GM18520 (cell line): ENCODE data around the gene ERICH6B.

Experiments
- ATAC-seq: cut with Tn5 transposase; IDR thresholded peaks from one replicate; pipeline ENCODE4 v1.9.1; 2021; ENCODE audit not compliant: unreplicated experiment

ERICH6B gene

GRCh38 chr13:45602183-45603170 lies 13.1 kb downstream of the ERICH6B start:
- ATAC-seq = no peak

- no peak for ATAC-seq
Observed at GRCh38 chr13:45601680-45602079, 13.9 kb downstream of the ERICH6B start.

- ATAC-seq = no peak
Observed at GRCh38 chr13:45598597-45598996, 16.9 kb downstream of the ERICH6B start.

GRCh38 chr13:45596800-45597475 lies 18.6 kb downstream of the ERICH6B start:
- ATAC-seq = no peak

- ATAC-seq = no peak
Observed at GRCh38 chr13:45595965-45596364, 19.6 kb downstream of the ERICH6B start.

- no peak for ATAC-seq
Observed at GRCh38 chr13:45594764-45595163, 20.8 kb downstream of the ERICH6B start.

- no peak for ATAC-seq
Observed at GRCh38 chr13:45594227-45594626, 21.3 kb downstream of the ERICH6B start.

GRCh38 chr13:45592758-45593157 lies 22.8 kb downstream of the ERICH6B start:
- peak; percentile 60 for ATAC-seq

- ATAC-seq = no peak
Observed at GRCh38 chr13:45590066-45590465, 25.5 kb downstream of the ERICH6B start.

- no peak for ATAC-seq
Observed at GRCh38 chr13:45587897-45588296, 27.6 kb downstream of the ERICH6B start.

- no peak for ATAC-seq
Observed at GRCh38 chr13:45584816-45585215, 30.7 kb downstream of the ERICH6B start.

GRCh38 chr13:45582408-45583076 lies 33.0 kb downstream of the ERICH6B start:
- ATAC-seq = no peak

GRCh38 chr13:45576466-45576865 lies 39.1 kb downstream of the ERICH6B start:
- no peak for ATAC-seq

- no peak for ATAC-seq
Observed at GRCh38 chr13:45575830-45576180, 39.7 kb downstream of the ERICH6B start.

GRCh38 chr13:45575146-45575829 lies 40.3 kb downstream of the ERICH6B start:
- no peak for ATAC-seq

- no peak for ATAC-seq
Observed at GRCh38 chr13:45565331-45565730, 50.2 kb downstream of the ERICH6B start.

- ATAC-seq = no peak
Observed at GRCh38 chr13:45564133-45564776, 51.3 kb downstream of the ERICH6B start.

- no peak for ATAC-seq
Observed at GRCh38 chr13:45554604-45555109, 60.9 kb downstream of the ERICH6B start.

GRCh38 chr13:45548281-45548680 lies 67.3 kb downstream of the ERICH6B start:
- ATAC-seq = no peak

GRCh38 chr13:45546410-45546765 lies 69.2 kb downstream of the ERICH6B start:
- ATAC-seq = no peak
